OCI-LY7 (cell line): ENCODE measurements around the gene POC1A. TPM values are rescaled to one million over a fixed set of nuclear protein-coding genes. Genes with fewer than 3 reads are reported as not detected.

Experiments used
- BruUV-seq: library from RNA; stranded (reverse); fragments of 400-500 nt; replicated peaks from 2 replicates; lab custom pipeline; 2021; lab: Mats Ljungman, UMichigan
- CTCF ChIA-PET: fragments of 300-600 bp; sonication (Branson Sonifier 250); formaldehyde crosslinking; loops from one replicate; lab custom pipeline; 2022; ENCODE audit warnings: antibody characterized with exemption; ENCODE audit not compliant: unreplicated experiment; lab: Charles Lee
- POLR2A ChIA-PET: fragments of 300-600 bp; sonication (Branson Sonifier 250); formaldehyde crosslinking; loops from one replicate; lab custom pipeline; 2022; ENCODE audit warnings: antibody characterized with exemption; lab: Charles Lee
- DNase-seq: peaks from one replicate; pipeline ENCODE4 v3.0.0-alpha.2; 2015; ENCODE audit warnings: low spot score
- H2AFZ ChIP-seq: fragments of 200-600 bp; sonication (generic), shearing (Covaris generic); 2 replicates; pipeline ENCODE4 v1.6.1; 2014; ENCODE audit warnings: mild to moderate bottlenecking, antibody characterized with exemption, low read length, moderate library complexity
- H3K27ac ChIP-seq: fragments of 200-600 bp; sonication (generic); 2 replicates; pipeline ENCODE4 v1.5.1; 2014; ENCODE audit warnings: mixed run types, low read depth, mild to moderate bottlenecking, moderate library complexity, low read length, inconsistent platforms; ENCODE audit not compliant: poor library complexity, severe bottlenecking
- H3K36me3 ChIP-seq: fragments of 200-600 bp; sonication (generic); 2 replicates; pipeline ENCODE4 v1.6.1; 2014; ENCODE audit warnings: mild to moderate bottlenecking, antibody characterized with exemption, low read length, moderate library complexity, mixed read lengths; ENCODE audit not compliant: insufficient read depth
- H3K4me1 ChIP-seq: fragments of 200-600 bp; sonication (generic); 2 replicates; pipeline ENCODE4 v1.5.1; 2014; ENCODE audit warnings: mild to moderate bottlenecking, low read length; ENCODE audit not compliant: insufficient read depth, poor library complexity, severe bottlenecking
- H3K4me2 ChIP-seq: fragments of 200-600 bp; sonication (generic); 2 replicates; pipeline ENCODE4 v1.6.1; 2014; ENCODE audit warnings: mild to moderate bottlenecking, low read length
- H3K4me3 ChIP-seq: fragments of 200-600 bp; sonication (generic); 2 replicates; pipeline ENCODE4 v1.5.1; 2014; ENCODE audit warnings: mild to moderate bottlenecking, low read depth, low read length; ENCODE audit not compliant: poor library complexity, severe bottlenecking
- H3K79me2 ChIP-seq: fragments of 200-600 bp; sonication (generic); 2 replicates; pipeline ENCODE4 v1.6.1; 2016; ENCODE audit warnings: low read depth, mild to moderate bottlenecking, low read length, moderate library complexity, mixed read lengths; ENCODE audit not compliant: insufficient read depth
- H3K9me2 ChIP-seq: fragments of 200-600 bp; sonication (generic); 2 replicates; pipeline ENCODE4 v1.6.1; 2016; ENCODE audit warnings: mild to moderate bottlenecking, low read length, mixed read lengths; ENCODE audit not compliant: insufficient read depth
- H3K9me3 ChIP-seq: fragments of 200-600 bp; sonication (generic); 2 replicates; pipeline ENCODE4 v1.6.1; 2014; ENCODE audit warnings: mild to moderate bottlenecking, mixed run types, low read length, mixed read lengths
- H4K20me1 ChIP-seq: fragments of 200-600 bp; sonication (generic); 2 replicates; pipeline ENCODE4 v1.6.1; 2014; ENCODE audit warnings: mild to moderate bottlenecking, antibody characterized with exemption, low read length, moderate library complexity, mixed read lengths; ENCODE audit not compliant: insufficient read depth
- CTCF ChIP-seq: fragments of 200-600 bp; sonication (generic); conservative IDR thresholded peaks from 2 replicates; pipeline ENCODE4 v1.5.1; 2014; ENCODE audit warnings: mild to moderate bottlenecking, antibody characterized with exemption, low read length, moderate library complexity, mixed read lengths
- EZH2phosphoT487 ChIP-seq: fragments of 200-600 bp; sonication (generic); IDR thresholded peaks from 2 replicates; pipeline ENCODE4 v1.6.1; 2018; ENCODE audit warnings: low read depth, borderline replicate concordance, mild to moderate bottlenecking, mixed run types, antibody characterized with exemption, low read length, moderate library complexity, mixed read lengths
- intact Hi-C: fragments of 100-400 bp; cut with micrococcal nuclease; formaldehyde crosslinking; loops from one replicate; pipeline ENCODE4 v1.10.0; 2022; ENCODE audit not compliant: unreplicated experiment
- total RNA-seq, 2 experiments: library from RNA; depleted of rRNA in 1 of 2; stranded (reverse); fragments of >200 nt in 1 of 2; shearing (Covaris generic) in 1 of 2; gene quantifications; 2 replicates each; pipeline ENCODE4 v1.2.3, GENCODE V29; 2014 to 2022

The POC1A gene
- total RNA-seq, 2 experiments from 2014 or later: 40.0 to 41.0 TPM

DNA sequence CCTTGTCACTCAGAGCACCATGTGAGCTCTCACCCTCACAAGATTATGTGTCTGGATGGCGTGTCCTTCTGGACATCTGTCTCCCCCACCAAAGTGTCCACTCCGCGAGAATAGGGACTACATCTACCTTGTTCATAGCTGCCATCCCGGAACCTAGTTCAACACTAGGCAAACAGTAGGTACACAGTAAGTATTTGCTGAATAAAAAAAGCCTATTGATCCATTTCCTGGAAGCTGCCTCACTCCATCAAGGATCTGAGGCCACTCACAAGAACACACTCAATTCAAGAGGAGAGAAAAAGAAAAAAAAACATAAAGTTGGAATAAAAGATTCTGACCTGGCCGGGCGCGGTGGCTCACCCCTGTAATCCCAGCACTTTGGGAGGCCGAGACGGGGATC is 32.5 kb upstream of the POC1A start:
- Histone ChIP-seq H3K4me1 (no peaks in the 10 kb centered on the region), H3K27ac (no peak overlapping the region), H3K79me2 (no peaks in the 10 kb centered on the region), H3K4me3 (no peak overlapping the region), H2AFZ (no peak overlapping the region), H4K20me1 (no peaks in the 10 kb centered on the region), H3K9me3 (no peaks in the 10 kb centered on the region), H3K36me3 (no peaks in the 10 kb centered on the region), H3K4me2 (no peak overlapping the region), H3K9me2 (no peaks in the 10 kb centered on the region)
- no peak for DNase-seq
- BruUV-seq: no TSS peak
- intact Hi-C loops: no loop called here
- POLR2A ChIA-PET: interaction anchor here (0.7 kb wide), 1 partner anchor 1271 kb away, joined by 5 read pairs; no protein-coding TSS in a partner anchor
- CTCF ChIA-PET: no interaction called here
- no peak for TF ChIP-seq CTCF
- no peak for TF ChIP-seq EZH2phosphoT487

DNA sequence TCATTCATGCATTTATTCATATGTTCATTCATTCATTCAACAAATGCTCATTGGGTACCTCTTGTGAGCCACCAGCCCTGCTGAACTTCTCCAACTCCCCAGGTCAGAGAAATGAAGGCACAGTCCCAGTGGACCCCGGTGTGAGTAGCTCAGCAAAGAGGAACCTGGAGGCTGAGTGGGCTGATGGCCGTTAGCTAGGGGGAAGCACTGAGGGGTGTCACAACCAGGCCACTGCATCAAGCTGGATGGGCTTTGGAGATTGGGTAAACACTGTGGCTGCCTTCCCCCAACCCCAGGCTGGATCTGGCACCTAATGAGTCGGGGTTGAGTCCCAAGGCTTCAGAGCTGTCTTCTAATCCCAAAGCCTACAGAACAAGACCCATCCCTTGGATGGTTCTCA is 31.6 kb upstream of the POC1A start:
- Histone ChIP-seq H3K4me1 (peaks cover 4% of the 10 kb centered on the region), H4K20me1 (no peaks in the 10 kb centered on the region), H3K4me2 (no peak overlapping the region), H3K36me3 (no peaks in the 10 kb centered on the region), H3K9me2 (no peaks in the 10 kb centered on the region), H2AFZ (no peak overlapping the region), H3K9me3 (no peaks in the 10 kb centered on the region), H3K79me2 (no peaks in the 10 kb centered on the region), H3K27ac (no peak overlapping the region), H3K4me3 (no peak overlapping the region)
- DNase-seq: no peak
- POLR2A ChIA-PET: no interaction called here
- intact Hi-C loops: no loop called here
- TF ChIP-seq EZH2phosphoT487: no peak
- TF ChIP-seq CTCF: no peak
- BruUV-seq: no TSS peak
- CTCF ChIA-PET: interaction anchor here (0.9 kb wide), 1 partner anchor 11 kb away, joined by 3 read pairs; no protein-coding TSS in a partner anchor

DNA sequence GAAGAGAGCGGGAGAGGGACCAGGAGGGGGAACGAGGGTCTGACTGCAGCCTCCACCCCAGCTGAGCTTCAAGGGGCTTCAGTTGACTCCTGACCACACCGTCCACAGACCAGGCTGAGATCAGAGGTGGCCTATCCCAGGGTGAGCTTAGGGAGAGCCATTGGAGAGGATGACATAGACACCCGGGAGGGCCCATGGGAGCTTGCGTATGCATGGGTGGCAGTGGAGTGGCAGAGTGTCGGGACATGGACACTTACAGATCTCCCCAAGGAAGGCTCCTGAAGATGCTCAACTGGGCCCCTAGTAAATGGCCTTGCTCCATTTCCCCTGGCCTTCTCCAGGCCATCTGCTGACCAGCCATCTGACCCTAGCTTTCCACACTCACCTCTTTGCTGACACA is 31.1 kb upstream of the POC1A start:
- TF ChIP-seq CTCF: no peak
- no peak for TF ChIP-seq EZH2phosphoT487
- H3K27ac ChIP-seq: no peak overlapping the region
- H3K4me3 ChIP-seq: no peak overlapping the region
- H3K79me2 ChIP-seq: no peaks in the 10 kb centered on the region
- no peaks in the 10 kb centered on the region for H4K20me1 ChIP-seq
- H2AFZ ChIP-seq: no peak overlapping the region
- BruUV-seq: no TSS peak
- intact Hi-C loops: no loop called here
- H3K9me3 ChIP-seq: no peaks in the 10 kb centered on the region
- POLR2A ChIA-PET: no interaction called here
- H3K9me2 ChIP-seq: no peaks in the 10 kb centered on the region
- H3K4me2 ChIP-seq: no peak overlapping the region
- no peaks in the 10 kb centered on the region for H3K36me3 ChIP-seq
- DNase-seq: no peak
- peaks cover 7% of the 10 kb centered on the region for H3K4me1 ChIP-seq
- CTCF ChIA-PET: interaction anchor here (0.9 kb wide), 1 partner anchor 11 kb away, joined by 3 read pairs; no protein-coding TSS in a partner anchor
